BLaER1 (cell line): ENCODE measurements around the gene PLXNB3.
"Not testable (repeated sequence)": the region's sequence is repeated elsewhere in the genome, so short reads cannot be mapped to it uniquely, and the experiment has no call there.

Experiments used
- H3K27ac ChIP-seq: shearing (Covaris generic); formaldehyde crosslinking; 2 replicates; pipeline ENCODE4 v1.8.1; 2022
- H3K27me3 ChIP-seq: shearing (Covaris generic); formaldehyde crosslinking; 2 replicates; pipeline ENCODE4 v1.8.1; 2022
- H3K36me3 ChIP-seq: shearing (Covaris generic); formaldehyde crosslinking; 2 replicates; pipeline ENCODE4 v1.8.1; 2022
- H3K4me1 ChIP-seq: shearing (Covaris generic); formaldehyde crosslinking; 2 replicates; pipeline ENCODE4 v1.8.1; 2022
- H3K4me2 ChIP-seq: shearing (Covaris generic); formaldehyde crosslinking; 2 replicates; pipeline ENCODE4 v1.8.1; 2022
- H3K4me3 ChIP-seq: shearing (Covaris generic); formaldehyde crosslinking; 2 replicates; pipeline ENCODE4 v1.8.1; 2022
- H3K9ac ChIP-seq: shearing (Covaris generic); formaldehyde crosslinking; 2 replicates; pipeline ENCODE4 v1.8.1; 2022
- H3K9me3 ChIP-seq: shearing (Covaris generic); formaldehyde crosslinking; 2 replicates; pipeline ENCODE4 v1.8.1; 2022
- H4K20me1 ChIP-seq: shearing (Covaris generic); formaldehyde crosslinking; 2 replicates; pipeline ENCODE4 v1.8.1; 2022
- Cebpa-rat ChIP-seq: shearing (Covaris generic); IDR thresholded peaks from 2 replicates; pipeline ENCODE4 v1.8.1; 2022

The PLXNB3 gene

DNA sequence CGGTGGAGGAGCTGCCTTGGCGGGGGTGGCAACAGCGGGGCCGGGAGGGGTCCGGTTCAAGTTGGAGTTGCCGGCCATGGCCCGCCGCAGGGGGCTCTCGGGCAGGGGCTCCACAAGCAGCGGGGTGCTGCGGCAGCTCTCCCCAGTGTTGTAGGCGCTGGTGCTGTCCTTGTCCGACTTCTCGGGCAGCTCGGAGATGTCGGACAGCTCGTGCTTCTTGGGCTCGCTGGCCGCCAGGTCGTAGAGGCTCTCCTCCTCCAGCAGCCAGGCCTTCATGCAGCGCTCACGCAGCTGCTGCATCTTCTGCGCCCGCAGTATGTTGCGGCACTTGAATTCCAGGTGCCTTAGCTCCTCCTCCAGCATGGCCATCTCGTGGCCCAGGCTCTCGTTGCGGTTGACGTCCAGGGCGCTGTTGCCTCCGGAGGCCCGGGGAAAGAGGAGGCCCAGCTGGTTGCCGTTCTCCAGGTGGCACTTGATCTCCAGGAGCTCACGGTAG, 40.1 kb downstream of the PLXNB3 start:
- Histone ChIP-seq H3K4me2 (no peak overlapping the region), H3K9me3 (peaks cover 61% of the 10 kb centered on the region), H3K27ac (no peak overlapping the region), H4K20me1 (0 out of 2 replicates have a peak, but pooled peaks cover 10% of the 10 kb centered on the region), H3K4me3 (no peak overlapping the region), H3K4me1 (0 out of 2 replicates have a peak, but pooled peaks cover 8% of the 10 kb centered on the region), H3K27me3 (peaks cover 12% of the 10 kb centered on the region; the same call in 1 of the 2 replicates), H3K36me3 (peaks cover 3% of the 10 kb centered on the region), H3K9ac (no peak overlapping the region)
- TF ChIP-seq Cebpa-rat: no peak

DNA sequence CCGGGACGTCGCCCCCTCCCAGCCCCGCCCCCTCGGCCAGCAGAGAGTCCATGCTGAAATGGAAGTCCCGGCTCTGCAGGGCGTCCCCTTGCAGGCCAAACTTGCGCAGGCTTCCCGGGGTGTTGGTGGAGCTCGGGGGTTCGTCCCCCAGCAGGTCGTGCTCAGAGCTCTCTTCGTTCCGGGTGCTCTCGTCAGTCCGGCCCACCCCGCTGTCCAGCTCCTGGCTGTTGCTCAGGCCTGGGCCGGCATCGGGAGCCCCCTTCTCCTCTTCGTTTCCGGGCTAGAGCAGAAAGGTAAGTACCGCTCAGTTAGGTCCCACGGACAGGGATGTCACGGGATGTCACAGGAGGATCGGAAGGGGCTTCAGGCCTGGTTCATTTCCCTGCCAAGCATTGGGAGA, 40.6 kb downstream of the PLXNB3 start:
- no peak for TF ChIP-seq Cebpa-rat
- no peaks in the 10 kb centered on the region for H3K36me3 ChIP-seq
- peaks cover 12% of the 10 kb centered on the region for H3K27me3 ChIP-seq
- 0 out of 2 replicates have a peak, but pooled peaks cover 8% of the 10 kb centered on the region for H4K20me1 ChIP-seq
- H3K9ac ChIP-seq: no peak overlapping the region
- no peak overlapping the region for H3K4me2 ChIP-seq
- H3K27ac ChIP-seq: no peak overlapping the region
- H3K9me3 ChIP-seq: peaks cover 62% of the 10 kb centered on the region
- no peak overlapping the region for H3K4me3 ChIP-seq
- H3K4me1 ChIP-seq: 0 out of 2 replicates have a peak, but pooled peaks cover 8% of the 10 kb centered on the region

- no peak overlapping the region for H3K27ac ChIP-seq
- H4K20me1 ChIP-seq: 0 out of 2 replicates have a peak, but pooled peaks cover 4% of the 10 kb centered on the region
- H3K27me3 ChIP-seq: peaks cover 20% of the 10 kb centered on the region
- H3K36me3 ChIP-seq: no peaks in the 10 kb centered on the region
- H3K4me1 ChIP-seq: 0 out of 2 replicates have a peak, but pooled peaks cover 8% of the 10 kb centered on the region
- no peak overlapping the region for H3K4me3 ChIP-seq
- TF ChIP-seq Cebpa-rat: no peak
- no peak overlapping the region for H3K4me2 ChIP-seq
- H3K9me3 ChIP-seq: peaks cover 62% of the 10 kb centered on the region
- no peak overlapping the region for H3K9ac ChIP-seq
Measured at GRCh38 chrX:153805436-153805835, 41.4 kb downstream of the PLXNB3 start.

GRCh38 chrX:153806999-153807575, 43.0 kb downstream of the PLXNB3 start:
- H4K20me1 ChIP-seq: no peaks in the 10 kb centered on the region
- 0 out of 2 replicates have a peak, but pooled peaks cover 2% of the 10 kb centered on the region for H3K4me1 ChIP-seq
- H3K27me3 ChIP-seq: peaks cover 32% of the 10 kb centered on the region
- peaks cover 58% of the 10 kb centered on the region for H3K9me3 ChIP-seq
- no peak overlapping the region for H3K4me2 ChIP-seq
- no peak overlapping the region for H3K27ac ChIP-seq
- H3K9ac ChIP-seq: no peak overlapping the region
- no peak for TF ChIP-seq Cebpa-rat
- no peak overlapping the region for H3K4me3 ChIP-seq
- H3K36me3 ChIP-seq: no peaks in the 10 kb centered on the region

- no peak for TF ChIP-seq Cebpa-rat
Measured at GRCh38 chrX:153807976-153808375, 43.9 kb downstream of the PLXNB3 start.

DNA sequence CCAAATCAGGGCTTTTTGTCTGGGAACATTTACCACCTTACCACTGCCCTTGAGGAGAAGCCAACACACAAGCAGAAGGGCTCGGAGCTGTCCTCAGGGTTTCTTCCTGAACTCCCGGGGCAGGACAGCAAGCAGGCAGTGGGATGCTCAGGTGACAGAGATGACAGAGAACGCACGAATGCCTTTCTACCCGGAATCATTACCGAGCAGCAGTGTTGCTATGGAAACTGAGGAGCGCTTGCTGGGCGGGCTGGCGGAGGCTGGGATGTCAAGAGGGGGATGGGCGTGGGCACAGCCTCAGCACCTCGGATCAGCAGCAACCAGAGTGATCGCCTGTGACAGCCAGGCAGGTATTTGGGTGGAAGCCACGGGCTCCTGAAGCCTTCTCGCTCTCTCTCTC, 48.2 kb downstream of the PLXNB3 start:
- TF ChIP-seq Cebpa-rat: no peak
- Histone ChIP-seq H4K20me1 (no peaks in the 10 kb centered on the region), H3K27me3 (peaks cover 51% of the 10 kb centered on the region), H3K27ac (no peak overlapping the region), H3K4me3 (no peak overlapping the region), H3K36me3 (no peaks in the 10 kb centered on the region), H3K4me2 (no peak overlapping the region), H3K4me1 (peaks cover 30% of the 10 kb centered on the region), H3K9ac (no peak overlapping the region), H3K9me3 (peaks cover 24% of the 10 kb centered on the region)

More at GRCh38 chrX:153807976-153808375, 43.9 kb downstream of the PLXNB3 start:
- Histone ChIP-seq H3K9ac (no peak overlapping the region), H3K4me2 (no peak overlapping the region), H3K27me3 (peaks cover 40% of the 10 kb centered on the region), H3K4me1 (no peaks in the 10 kb centered on the region), H3K9me3 (peaks cover 54% of the 10 kb centered on the region), H4K20me1 (no peaks in the 10 kb centered on the region), H3K36me3 (no peaks in the 10 kb centered on the region), H3K4me3 (no peak overlapping the region), H3K27ac (no peak overlapping the region)

- peaks cover 20% of the 10 kb centered on the region for H3K9me3 ChIP-seq
- H3K27ac ChIP-seq: no peak overlapping the region
- H3K4me1 ChIP-seq: peaks cover 40% of the 10 kb centered on the region
- H3K27me3 ChIP-seq: peaks cover 56% of the 10 kb centered on the region
- H3K4me2 ChIP-seq: no peak overlapping the region
- no peaks in the 10 kb centered on the region for H3K36me3 ChIP-seq
- no peaks in the 10 kb centered on the region for H4K20me1 ChIP-seq
- H3K9ac ChIP-seq: no peak overlapping the region
- H3K4me3 ChIP-seq: no peak overlapping the region
- TF ChIP-seq Cebpa-rat: no peak
Measured at GRCh38 chrX:153813161-153813560, 49.1 kb downstream of the PLXNB3 start.

- Histone ChIP-seq H3K9me3 (peaks cover 5% of the 10 kb centered on the region; the same call in 1 of the 2 replicates), H3K27me3 (peaks cover 56% of the 10 kb centered on the region)
Measured at GRCh38 chrX:153814591-153815315, 50.7 kb downstream of the PLXNB3 start.

DNA sequence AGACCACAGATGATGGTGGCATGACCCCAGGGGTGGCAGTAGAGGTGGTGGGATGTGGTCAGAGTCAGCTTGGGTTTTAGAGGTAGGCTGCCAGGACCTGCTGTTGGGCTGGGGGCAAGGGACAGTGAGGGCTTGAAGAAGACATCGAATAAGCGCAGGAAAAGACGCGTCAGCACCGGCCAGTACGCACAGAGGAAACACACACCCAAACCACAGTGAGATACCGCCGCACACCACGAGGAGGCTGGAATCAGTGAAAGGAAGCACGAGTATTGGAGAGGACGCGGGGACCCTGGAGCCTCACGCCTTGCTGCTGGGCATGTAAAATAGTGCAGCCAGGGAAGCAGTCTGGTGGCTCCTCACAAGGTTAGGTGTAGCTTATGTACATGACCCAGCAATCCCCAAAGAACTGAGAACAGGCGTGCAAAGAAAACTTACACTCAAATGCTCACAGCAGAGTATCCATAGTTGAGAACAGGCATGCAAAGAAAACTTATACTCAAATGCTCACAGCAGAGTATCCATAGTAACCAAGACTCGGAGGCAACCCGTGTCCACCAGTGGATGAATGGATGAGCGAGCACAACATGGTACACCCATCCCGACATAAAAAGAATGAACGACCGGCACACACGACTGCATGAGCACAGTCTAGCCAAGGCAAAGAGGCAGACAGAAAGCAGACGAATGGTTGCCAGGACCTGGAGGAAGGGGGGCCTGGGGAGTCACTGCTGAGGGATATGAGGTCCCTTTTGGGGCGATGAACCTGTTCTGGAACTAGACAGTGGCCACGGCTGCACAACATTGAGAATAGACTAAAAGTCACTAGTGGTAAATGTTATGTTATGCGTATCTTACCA, 53.0 kb downstream of the PLXNB3 start:
- Histone ChIP-seq H4K20me1 (no peaks in the 10 kb centered on the region), H3K4me1 (peaks cover 67% of the 10 kb centered on the region), H3K4me3 (peak overlapping the region; percentile 3; the same call in 1 of the 2 replicates), H3K9me3 (peaks cover 5% of the 10 kb centered on the region; the same call in 1 of the 2 replicates), H3K27ac (peak overlapping the region; percentile 49; the same call in 1 of the 2 replicates), H3K4me2 (peak overlapping the region; percentile 75), H3K9ac (no peak overlapping the region), H3K27me3 (peaks cover 47% of the 10 kb centered on the region), H3K36me3 (no peaks in the 10 kb centered on the region)
- TF ChIP-seq Cebpa-rat: no peak

More at GRCh38 chrX:153814591-153815315, 50.7 kb downstream of the PLXNB3 start:
- Histone ChIP-seq H3K9ac (no peak overlapping the region; the same call in 1 of the 2 replicates), H3K4me3 (no peak overlapping the region), H3K4me1 (peaks cover 52% of the 10 kb centered on the region), H4K20me1 (no peaks in the 10 kb centered on the region), H3K27ac (peak overlapping the region; percentile 62), H3K36me3 (no peaks in the 10 kb centered on the region), H3K4me2 (peak overlapping the region; percentile 77)
- TF ChIP-seq Cebpa-rat: no peak

DNA sequence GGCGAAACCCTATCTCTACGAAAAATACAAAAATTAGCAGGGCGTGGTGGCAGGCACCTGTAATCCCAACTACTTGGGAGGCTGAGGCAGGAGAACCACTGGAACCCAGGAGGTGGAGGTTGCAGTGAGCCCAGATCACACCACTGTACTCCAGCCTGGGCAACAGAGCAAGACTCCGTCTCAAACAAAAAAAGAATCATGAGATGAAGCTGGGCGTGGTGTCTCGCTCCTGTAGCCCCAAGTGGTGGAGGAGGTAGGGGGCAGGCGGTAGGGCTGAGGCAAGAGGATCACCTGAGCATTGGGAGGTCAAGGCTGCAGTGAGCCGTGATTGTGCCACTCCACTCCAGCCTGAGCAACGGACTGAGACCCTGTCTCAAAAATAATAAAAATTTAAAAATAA, 54.0 kb downstream of the PLXNB3 start:
- not testable (repeated sequence) for H4K20me1 ChIP-seq, H3K9ac ChIP-seq, H3K36me3 ChIP-seq, H3K27ac ChIP-seq, H3K4me3 ChIP-seq, H3K9me3 ChIP-seq
- peak overlapping the region; percentile 75 for H3K4me2 ChIP-seq
- H3K27me3 ChIP-seq: peaks cover 45% of the 10 kb centered on the region
- peaks cover 72% of the 10 kb centered on the region for H3K4me1 ChIP-seq
